ENCODE data around the gene MARCHF2.

DNA sequence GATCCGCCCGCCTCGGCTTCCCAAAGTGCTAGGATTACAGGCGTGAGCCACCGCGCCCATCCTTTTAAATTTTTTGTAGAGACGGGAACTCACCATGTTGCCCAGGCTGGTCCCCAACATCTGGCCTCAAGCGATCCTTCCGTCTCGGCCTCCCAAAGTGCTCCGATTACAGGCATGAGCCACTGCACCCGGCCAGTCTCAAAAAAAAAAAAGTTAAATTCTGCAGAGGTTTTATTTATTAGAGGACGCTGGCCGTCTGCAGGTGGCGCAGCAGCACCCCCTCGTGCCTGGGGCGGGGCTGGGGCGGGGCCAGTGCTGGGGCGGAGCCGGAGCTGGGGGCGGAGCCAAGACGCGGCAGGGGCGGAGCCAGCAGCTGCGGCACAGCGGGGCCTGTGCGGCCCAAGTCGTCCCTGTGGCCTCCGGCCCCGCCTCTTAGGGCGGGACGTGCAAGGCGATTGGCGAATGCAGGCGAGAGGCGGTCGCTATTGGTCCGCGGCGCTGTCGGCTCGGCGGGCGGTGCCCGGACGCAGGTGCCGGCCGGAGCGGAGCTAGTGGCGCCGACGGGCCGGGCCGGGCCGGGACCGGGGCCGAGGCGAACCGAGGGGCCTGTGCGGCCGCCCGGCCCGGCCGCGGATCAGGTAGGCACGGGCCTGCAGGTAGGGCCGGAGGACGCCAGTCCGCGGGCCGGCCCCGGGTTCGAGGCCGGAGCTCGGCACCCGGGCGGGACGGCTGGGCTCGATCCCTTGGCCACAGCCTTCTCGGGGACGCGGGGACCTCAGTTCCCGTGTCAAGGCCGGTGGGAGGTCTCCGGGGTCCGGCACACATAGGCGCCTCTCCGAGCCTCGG is at the start of gene MARCHF2:
- TF ChIP-seq OSR1 (CRISPR knock-in tag; IDR thresholded peaks at IDR 0.05) (no peak), GLIS3 (CRISPR knock-in tag; IDR thresholded peaks at IDR 0.05) (no peak), ZNF8 (CRISPR knock-in tag; IDR thresholded peaks at IDR 0.05) (no peak), ZFP3 (CRISPR knock-in tag; IDR thresholded peaks at IDR 0.05) (no peak), ISL1 (CRISPR knock-in tag; IDR thresholded peaks at IDR 0.05) (no peak), ZFP30 (CRISPR knock-in tag; IDR thresholded peaks at IDR 0.05) (no peak), ZNF565 (CRISPR knock-in tag; conservative IDR thresholded peaks at IDR 0.05; ENCODE audit: low read depth) (no peak), ESRRG (CRISPR knock-in tag; IDR thresholded peaks at IDR 0.05) (no peak), TCF4 (CRISPR knock-in tag; IDR thresholded peaks at IDR 0.05; ENCODE audit: borderline replicate concordance) (no peak), RARB (CRISPR knock-in tag; IDR thresholded peaks at IDR 0.05) (no peak), ZNF70 (CRISPR knock-in tag; IDR thresholded peaks at IDR 0.05) (no peak), CREB5 (CRISPR knock-in tag; IDR thresholded peaks at IDR 0.05; ENCODE audit: low read depth) (no peak)
- TF ChIP-seq, protein P1, sequence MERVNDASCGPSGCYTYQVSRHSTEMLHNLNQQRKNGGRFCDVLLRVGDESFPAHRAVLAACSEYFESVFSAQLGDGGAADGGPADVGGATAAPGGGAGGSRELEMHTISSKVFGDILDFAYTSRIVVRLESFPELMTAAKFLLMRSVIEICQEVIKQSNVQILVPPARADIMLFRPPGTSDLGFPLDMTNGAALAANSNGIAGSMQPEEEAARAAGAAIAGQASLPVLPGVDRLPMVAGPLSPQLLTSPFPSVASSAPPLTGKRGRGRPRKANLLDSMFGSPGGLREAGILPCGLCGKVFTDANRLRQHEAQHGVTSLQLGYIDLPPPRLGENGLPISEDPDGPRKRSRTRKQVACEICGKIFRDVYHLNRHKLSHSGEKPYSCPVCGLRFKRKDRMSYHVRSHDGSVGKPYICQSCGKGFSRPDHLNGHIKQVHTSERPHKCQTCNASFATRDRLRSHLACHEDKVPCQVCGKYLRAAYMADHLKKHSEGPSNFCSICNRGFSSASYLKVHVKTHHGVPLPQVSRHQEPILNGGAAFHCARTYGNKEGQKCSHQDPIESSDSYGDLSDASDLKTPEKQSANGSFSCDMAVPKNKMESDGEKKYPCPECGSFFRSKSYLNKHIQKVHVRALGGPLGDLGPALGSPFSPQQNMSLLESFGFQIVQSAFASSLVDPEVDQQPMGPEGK (CRISPR knock-in tag; IDR thresholded peaks at IDR 0.05; ENCODE audit: borderline replicate concordance): no peak
